OCI-LY7 (cell line): ENCODE data around the gene DLGAP4. TPM values are rescaled to one million over a fixed set of nuclear protein-coding genes. Genes with fewer than 3 reads are reported as not detected.

Experiments
- BruUV-seq: library from RNA; stranded (reverse); fragments of 400-500 nt; replicated peaks from 2 replicates; lab custom pipeline; 2021; lab: Mats Ljungman, UMichigan
- CTCF ChIA-PET: fragments of 300-600 bp; sonication (Branson Sonifier 250); formaldehyde crosslinking; loops from one replicate; lab custom pipeline; 2022; ENCODE audit warnings: antibody characterized with exemption; ENCODE audit not compliant: unreplicated experiment; lab: Charles Lee
- POLR2A ChIA-PET: fragments of 300-600 bp; sonication (Branson Sonifier 250); formaldehyde crosslinking; loops from one replicate; lab custom pipeline; 2022; ENCODE audit warnings: antibody characterized with exemption; lab: Charles Lee
- DNase-seq: peaks from one replicate; pipeline ENCODE4 v3.0.0-alpha.2; 2015; ENCODE audit warnings: low spot score
- H2AFZ ChIP-seq: fragments of 200-600 bp; sonication (generic), shearing (Covaris generic); 2 replicates; pipeline ENCODE4 v1.6.1; 2014; ENCODE audit warnings: mild to moderate bottlenecking, antibody characterized with exemption, low read length, moderate library complexity
- H3K27ac ChIP-seq: fragments of 200-600 bp; sonication (generic); 2 replicates; pipeline ENCODE4 v1.5.1; 2014; ENCODE audit warnings: mixed run types, low read depth, mild to moderate bottlenecking, moderate library complexity, low read length, inconsistent platforms; ENCODE audit not compliant: poor library complexity, severe bottlenecking
- H3K36me3 ChIP-seq: fragments of 200-600 bp; sonication (generic); 2 replicates; pipeline ENCODE4 v1.6.1; 2014; ENCODE audit warnings: mild to moderate bottlenecking, antibody characterized with exemption, low read length, moderate library complexity, mixed read lengths; ENCODE audit not compliant: insufficient read depth
- H3K4me1 ChIP-seq: fragments of 200-600 bp; sonication (generic); 2 replicates; pipeline ENCODE4 v1.5.1; 2014; ENCODE audit warnings: mild to moderate bottlenecking, low read length; ENCODE audit not compliant: insufficient read depth, poor library complexity, severe bottlenecking
- H3K4me2 ChIP-seq: fragments of 200-600 bp; sonication (generic); 2 replicates; pipeline ENCODE4 v1.6.1; 2014; ENCODE audit warnings: mild to moderate bottlenecking, low read length
- H3K4me3 ChIP-seq: fragments of 200-600 bp; sonication (generic); 2 replicates; pipeline ENCODE4 v1.5.1; 2014; ENCODE audit warnings: mild to moderate bottlenecking, low read depth, low read length; ENCODE audit not compliant: poor library complexity, severe bottlenecking
- H3K79me2 ChIP-seq: fragments of 200-600 bp; sonication (generic); 2 replicates; pipeline ENCODE4 v1.6.1; 2016; ENCODE audit warnings: low read depth, mild to moderate bottlenecking, low read length, moderate library complexity, mixed read lengths; ENCODE audit not compliant: insufficient read depth
- H3K9me2 ChIP-seq: fragments of 200-600 bp; sonication (generic); 2 replicates; pipeline ENCODE4 v1.6.1; 2016; ENCODE audit warnings: mild to moderate bottlenecking, low read length, mixed read lengths; ENCODE audit not compliant: insufficient read depth
- H3K9me3 ChIP-seq: fragments of 200-600 bp; sonication (generic); 2 replicates; pipeline ENCODE4 v1.6.1; 2014; ENCODE audit warnings: mild to moderate bottlenecking, mixed run types, low read length, mixed read lengths
- H4K20me1 ChIP-seq: fragments of 200-600 bp; sonication (generic); 2 replicates; pipeline ENCODE4 v1.6.1; 2014; ENCODE audit warnings: mild to moderate bottlenecking, antibody characterized with exemption, low read length, moderate library complexity, mixed read lengths; ENCODE audit not compliant: insufficient read depth
- CTCF ChIP-seq: fragments of 200-600 bp; sonication (generic); conservative IDR thresholded peaks from 2 replicates; pipeline ENCODE4 v1.5.1; 2014; ENCODE audit warnings: mild to moderate bottlenecking, antibody characterized with exemption, low read length, moderate library complexity, mixed read lengths
- EZH2phosphoT487 ChIP-seq: fragments of 200-600 bp; sonication (generic); IDR thresholded peaks from 2 replicates; pipeline ENCODE4 v1.6.1; 2018; ENCODE audit warnings: low read depth, borderline replicate concordance, mild to moderate bottlenecking, mixed run types, antibody characterized with exemption, low read length, moderate library complexity, mixed read lengths
- intact Hi-C: fragments of 100-400 bp; cut with micrococcal nuclease; formaldehyde crosslinking; loops from one replicate; pipeline ENCODE4 v1.10.0; 2022; ENCODE audit not compliant: unreplicated experiment
- total RNA-seq, 2 experiments: library from RNA; depleted of rRNA in 1 of 2; stranded (reverse); fragments of >200 nt in 1 of 2; shearing (Covaris generic) in 1 of 2; gene quantifications; 2 replicates each; pipeline ENCODE4 v1.2.3, GENCODE V29; 2014 to 2022

Gene DLGAP4
- total RNA-seq, 2 experiments from 2014 or later, result 7.7 to 41.6 TPM

GRCh38 chr20:36284751-36285150, 21.4 kb upstream of the DLGAP4 start:
- Histone ChIP-seq H4K20me1 (no peaks in the 10 kb centered on the region), H3K9me3 (no peaks in the 10 kb centered on the region), H3K4me3 (no peak overlapping the region), H3K4me2 (no peak overlapping the region), H2AFZ (no peak overlapping the region), H3K4me1 (no peaks in the 10 kb centered on the region), H3K36me3 (no peaks in the 10 kb centered on the region), H3K79me2 (no peaks in the 10 kb centered on the region), H3K9me2 (no peaks in the 10 kb centered on the region), H3K27ac (no peak overlapping the region)
- TF ChIP-seq CTCF (no peak), EZH2phosphoT487 (no peak)
- ChIA-PET POLR2A (no interaction called here), CTCF (no interaction called here)
- no peak for DNase-seq
- intact Hi-C loops, result no loop called here
- BruUV-seq, result no TSS peak

GRCh38 chr20:36285746-36286447, 20.2 kb upstream of the DLGAP4 start:
- no TSS peak for BruUV-seq
- H3K27ac ChIP-seq, result no peak overlapping the region
- no peaks in the 10 kb centered on the region for H3K36me3 ChIP-seq
- no peaks in the 10 kb centered on the region for H3K79me2 ChIP-seq
- intact Hi-C loops, result no loop called here
- H2AFZ ChIP-seq, result no peak overlapping the region
- no peak for TF ChIP-seq CTCF
- TF ChIP-seq EZH2phosphoT487, result no peak
- no peak overlapping the region for H3K4me3 ChIP-seq
- no peaks in the 10 kb centered on the region for H4K20me1 ChIP-seq
- H3K4me1 ChIP-seq, result no peaks in the 10 kb centered on the region
- H3K9me2 ChIP-seq, result no peaks in the 10 kb centered on the region
- H3K4me2 ChIP-seq, result no peak overlapping the region
- DNase-seq, result no peak
- POLR2A ChIA-PET, result no interaction called here
- H3K9me3 ChIP-seq, result no peaks in the 10 kb centered on the region
- CTCF ChIA-PET, result no interaction called here

GRCh38 chr20:36297656-36298055, 8.5 kb upstream of the DLGAP4 start:
- Histone ChIP-seq H4K20me1 (no peaks in the 10 kb centered on the region), H3K4me1 (no peaks in the 10 kb centered on the region), H2AFZ (no peak overlapping the region), H3K79me2 (no peaks in the 10 kb centered on the region), H3K4me2 (no peak overlapping the region), H3K4me3 (no peak overlapping the region), H3K9me2 (no peaks in the 10 kb centered on the region), H3K9me3 (no peaks in the 10 kb centered on the region), H3K27ac (no peak overlapping the region), H3K36me3 (no peaks in the 10 kb centered on the region)
- intact Hi-C loops, result no loop called here
- BruUV-seq, result no TSS peak
- CTCF ChIA-PET, result no interaction called here
- no peak for TF ChIP-seq CTCF
- no peak for TF ChIP-seq EZH2phosphoT487
- no peak for DNase-seq
- POLR2A ChIA-PET, result no interaction called here
